HepG2 (cell line): ENCODE measurements around the gene SEC31B.

Experiments used
- CTCF ChIP-seq: sonication (generic); formaldehyde crosslinking; IDR thresholded peaks from 2 replicates; pipeline ENCODE4 v1.5.0; 2020; ENCODE audit warnings: mild to moderate bottlenecking, missing genetic modification reagents, moderate library complexity
- EP300 ChIP-seq, 3 experiments: sonication (generic) in 1 of 3; formaldehyde crosslinking in 1 of 3; IDR thresholded peaks; 2 replicates each; pipeline versions ENCODE4 v1.5.1 to v1.6.1; 2011 to 2020; ENCODE audit warnings: low read depth in 2 of 3, low read length in 2 of 3, borderline replicate concordance in 1 of 3, improper control_type of control experiment in 1 of 3, mild to moderate bottlenecking in 1 of 3, missing genetic modification reagents in 1 of 3, moderate library complexity in 1 of 3
- GABPA ChIP-seq, 2 experiments: IDR thresholded peaks; 2 replicates each; pipeline ENCODE4 v1.6.1; 2011 to 2016; ENCODE audit warnings: low read depth in 2 of 2, low read length in 1 of 2, missing biosample characterization in 1 of 2, missing genetic modification characterization in 1 of 2
- KMT2A ChIP-seq: sonication (generic); formaldehyde crosslinking; IDR thresholded peaks from 2 replicates; pipeline ENCODE4 v1.4.0; 2020; ENCODE audit warnings: missing genetic modification reagents
- NFIC ChIP-seq: IDR thresholded peaks from 2 replicates; pipeline ENCODE4 v1.6.1; 2012; ENCODE audit warnings: mild to moderate bottlenecking, low read length, inconsistent platforms
- NFYB ChIP-seq: sonication (generic); formaldehyde crosslinking; IDR thresholded peaks from 2 replicates; pipeline ENCODE4 v1.4.0; 2020; ENCODE audit warnings: missing genetic modification reagents
- POLR2AphosphoS5 ChIP-seq: IDR thresholded peaks from 2 replicates; pipeline ENCODE4 v1.6.1; 2012; ENCODE audit warnings: low read depth, low read length
- RAD21 ChIP-seq: fragments of 450-650 bp; formaldehyde crosslinking; IDR thresholded peaks from 2 replicates; pipeline ENCODE4 v1.5.0; 2020; ENCODE audit warnings: mild to moderate bottlenecking
- SIN3A ChIP-seq: IDR thresholded peaks from 2 replicates; pipeline ENCODE4 v1.6.1; 2011; ENCODE audit warnings: low read depth, mild to moderate bottlenecking, control low read depth, low read length, borderline replicate concordance
- YY1 ChIP-seq: IDR thresholded peaks from 2 replicates; pipeline ENCODE4 v1.6.1; 2011; ENCODE audit warnings: low read length, low read depth, moderate library complexity, mild to moderate bottlenecking; ENCODE audit not compliant: insufficient read depth, insufficient replicate concordance
- ZNF549 ChIP-seq: sonication (generic); formaldehyde crosslinking; IDR thresholded peaks from 2 replicates; pipeline ENCODE4 v1.5.0; 2020; ENCODE audit warnings: missing genetic modification reagents
- ZNF841 ChIP-seq: sonication (generic); formaldehyde crosslinking; IDR thresholded peaks from 2 replicates; pipeline ENCODE4 v1.8.1; 2023; ENCODE audit warnings: missing genetic modification reagents, borderline replicate concordance
- TF ChIP-seq, protein P1 (sequence below): IDR thresholded peaks from 2 replicates; pipeline ENCODE4 v1.6.1; 2016; ENCODE audit warnings: missing genetic modification reagents, missing compliant biosample characterization

DNA sequence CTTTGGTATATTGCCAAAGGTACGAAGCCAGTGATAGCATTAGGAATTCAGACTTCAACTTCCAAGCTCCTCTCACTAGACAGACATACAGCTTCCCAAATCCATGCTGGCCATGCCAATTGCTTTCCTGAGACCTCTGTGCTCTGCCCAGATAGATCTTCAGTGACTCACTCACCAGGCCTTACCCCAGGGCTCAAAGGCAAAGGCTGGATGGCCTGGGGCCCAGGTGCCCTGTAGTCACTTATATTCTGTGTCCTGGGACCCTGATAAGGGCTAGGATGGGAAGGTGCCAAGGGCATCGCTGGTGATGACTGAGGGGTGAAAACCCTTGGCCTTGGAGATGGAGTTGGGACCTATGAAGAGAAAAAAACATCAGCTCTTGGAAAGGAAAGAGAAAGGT is 29.1 kb downstream of the SEC31B start:
- no peak for TF ChIP-seq NFIC
- TF ChIP-seq EP300 (IDR thresholded peaks at IDR 0.05; ENCODE audit: low read depth in 2 of 2, low read length in 2 of 2) = no peak
- no peak for TF ChIP-seq EP300 (CRISPR knock-in tag; IDR thresholded peaks at IDR 0.05; ENCODE audit: borderline replicate concordance)
- no peak for TF ChIP-seq GABPA (IDR thresholded peaks at IDR 0.05; ENCODE audit: low read depth, low read length)
- TF ChIP-seq GABPA (CRISPR knock-in tag; IDR thresholded peaks at IDR 0.05; ENCODE audit: low read depth) = no peak
- no peak for TF ChIP-seq YY1
- TF ChIP-seq, protein P1, sequence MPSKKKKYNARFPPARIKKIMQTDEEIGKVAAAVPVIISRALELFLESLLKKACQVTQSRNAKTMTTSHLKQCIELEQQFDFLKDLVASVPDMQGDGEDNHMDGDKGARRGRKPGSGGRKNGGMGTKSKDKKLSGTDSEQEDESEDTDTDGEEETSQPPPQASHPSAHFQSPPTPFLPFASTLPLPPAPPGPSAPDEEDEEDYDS (CRISPR knock-in tag) = no peak
- no peak for TF ChIP-seq POLR2AphosphoS5
- no peak for TF ChIP-seq ZNF549 (CRISPR knock-in tag)
- TF ChIP-seq NFYB (CRISPR knock-in tag) = no peak
- no peak for TF ChIP-seq KMT2A (CRISPR knock-in tag)
- no peak for TF ChIP-seq SIN3A
- TF ChIP-seq ZNF841 (CRISPR knock-in tag) = no peak
- TF ChIP-seq CTCF (CRISPR knock-in tag) = no peak
- no peak for TF ChIP-seq RAD21 (CRISPR knock-in tag)
